T follicular helper cell (primary cell): ENCODE results near the gene NCAN.

Experiments
- DNase-seq: peaks from one replicate; pipeline ENCODE4 v3.0.0-alpha.2; 2020; ENCODE audit warnings: low read depth

Gene NCAN

DNA sequence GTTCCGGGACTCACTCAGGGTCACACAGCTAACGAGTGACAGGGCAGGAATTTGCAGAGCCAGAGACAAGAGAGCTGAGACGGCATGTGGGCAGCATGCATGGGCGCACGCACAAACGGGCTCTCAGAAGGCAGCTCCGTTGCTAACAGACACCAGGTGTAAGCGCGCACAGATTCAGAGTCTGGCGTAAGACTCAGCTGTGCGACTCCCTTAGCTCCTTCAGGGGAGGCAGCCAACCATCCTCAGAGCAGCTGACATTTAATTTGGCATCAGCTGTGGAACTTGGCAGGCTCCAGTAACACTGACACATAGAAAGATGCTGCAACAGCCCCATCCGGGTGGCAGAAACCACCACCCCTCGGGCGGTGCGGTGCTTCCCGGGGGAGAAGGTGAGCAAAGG lies 68.8 kb downstream of the NCAN start:
- no peak for DNase-seq

DNA sequence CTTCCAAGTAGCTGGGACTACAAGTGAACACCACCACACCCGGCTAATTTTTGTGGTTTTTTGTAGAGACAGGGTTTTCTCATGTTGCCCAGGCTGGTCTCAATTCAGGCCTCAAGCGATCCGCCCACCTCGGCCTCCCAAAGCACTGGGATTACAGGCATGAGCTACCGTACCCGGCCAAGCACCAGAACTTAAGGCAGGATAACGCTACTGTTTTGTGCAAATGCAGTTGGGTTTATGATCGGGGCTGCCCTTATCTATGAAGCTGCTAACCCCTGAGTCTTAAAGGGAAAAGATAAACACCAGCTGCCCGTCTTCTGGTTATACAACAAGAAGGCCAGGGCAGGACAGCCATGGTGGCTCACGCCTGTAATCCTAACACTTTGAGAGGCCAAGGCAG lies 73.9 kb downstream of the NCAN start:
- no peak for DNase-seq

DNA sequence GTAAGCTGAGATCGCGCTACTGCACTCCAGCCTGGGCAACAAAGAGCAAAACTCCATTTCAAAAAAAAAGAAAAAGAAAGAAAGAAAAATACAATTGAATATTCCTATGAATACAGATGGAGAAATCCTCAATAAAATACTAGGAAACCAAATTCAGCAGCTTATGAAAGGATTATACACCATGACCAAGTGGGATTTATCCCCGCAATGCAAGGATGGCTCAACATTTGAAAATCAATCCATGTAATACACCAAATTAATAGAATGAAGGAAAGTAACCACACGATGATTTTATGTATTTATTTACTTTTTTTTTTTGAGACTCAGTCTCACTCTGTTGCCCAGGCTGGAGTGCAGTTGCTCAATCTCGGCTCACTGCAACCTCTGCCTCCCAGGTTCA lies 80.8 kb downstream of the NCAN start:
- DNase-seq, result no peak

DNA sequence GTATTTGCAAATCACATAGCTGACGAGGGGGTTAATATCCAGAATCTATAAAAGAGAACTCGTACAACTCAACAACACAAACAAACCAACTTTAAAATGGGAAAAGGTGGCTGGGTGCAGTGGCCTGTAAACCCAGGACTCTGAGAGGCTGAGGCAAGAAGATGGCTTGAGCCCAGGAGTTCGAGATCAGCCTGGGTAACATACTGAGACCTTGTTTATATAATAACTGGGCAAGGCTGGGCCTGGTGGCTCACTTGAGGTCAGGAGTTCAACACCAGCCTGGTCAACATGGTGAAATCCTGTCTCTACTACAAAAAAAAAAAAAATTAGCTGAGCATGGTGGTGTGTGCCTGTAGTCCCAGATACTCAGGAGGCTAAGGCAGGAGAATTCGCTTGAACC lies 83.2 kb downstream of the NCAN start:
- no peak for DNase-seq

DNA sequence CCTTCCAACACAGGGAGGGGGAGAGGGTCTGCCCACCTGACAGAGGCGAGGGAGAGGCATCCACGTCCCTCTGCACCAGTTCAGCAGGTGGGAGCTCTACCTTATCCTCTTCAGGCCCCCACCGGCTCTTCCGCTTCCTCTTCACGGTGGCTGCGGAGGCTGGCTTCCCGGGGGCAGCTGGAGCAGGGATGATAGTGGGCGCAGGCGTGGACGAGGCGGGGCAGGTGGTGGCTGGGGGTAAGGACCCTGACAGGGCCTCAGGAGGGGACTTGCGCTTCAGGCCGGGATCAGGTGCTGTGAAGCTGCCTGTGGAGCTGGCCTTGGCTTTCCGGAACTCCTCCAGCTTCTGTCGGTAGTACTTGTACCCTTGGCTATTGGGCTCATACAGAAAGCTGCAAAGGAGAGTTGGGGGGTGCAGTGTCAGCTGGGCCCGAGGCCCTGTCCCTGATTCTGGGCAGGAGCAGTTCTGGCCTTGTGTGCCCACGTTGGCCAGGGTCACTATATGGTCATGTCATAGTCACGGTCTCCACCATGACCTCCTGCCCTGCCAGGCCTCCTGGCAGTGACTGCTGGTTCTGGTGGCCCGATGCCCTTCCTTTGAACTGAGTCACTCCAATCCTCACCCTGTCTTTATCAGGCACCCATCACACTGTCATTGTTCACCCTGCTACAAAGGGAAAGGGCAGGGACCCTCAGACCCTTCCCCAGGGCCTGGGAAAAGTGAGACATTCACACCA lies 85.4 kb downstream of the NCAN start:
- DNase-seq, result no peak

DNA sequence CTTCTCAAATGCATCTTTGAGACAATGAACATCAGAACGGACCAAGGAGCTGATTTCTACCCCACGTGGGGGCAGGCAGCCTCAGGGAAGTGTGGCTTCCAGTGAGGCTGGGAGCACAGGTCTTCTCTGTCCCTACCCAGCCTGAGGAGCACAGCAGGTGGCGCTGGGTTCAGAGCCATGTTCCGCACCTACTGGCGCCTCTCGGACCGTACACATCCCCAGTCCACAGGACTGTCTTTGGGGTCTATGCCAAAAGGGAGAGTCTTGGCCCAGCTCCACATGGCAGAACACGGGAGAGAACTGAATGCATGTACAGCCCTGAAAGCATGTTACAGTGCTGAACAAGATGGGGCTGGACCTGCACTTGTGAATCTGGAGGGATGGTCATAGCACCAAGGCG lies 86.0 kb downstream of the NCAN start:
- no peak for DNase-seq

DNA sequence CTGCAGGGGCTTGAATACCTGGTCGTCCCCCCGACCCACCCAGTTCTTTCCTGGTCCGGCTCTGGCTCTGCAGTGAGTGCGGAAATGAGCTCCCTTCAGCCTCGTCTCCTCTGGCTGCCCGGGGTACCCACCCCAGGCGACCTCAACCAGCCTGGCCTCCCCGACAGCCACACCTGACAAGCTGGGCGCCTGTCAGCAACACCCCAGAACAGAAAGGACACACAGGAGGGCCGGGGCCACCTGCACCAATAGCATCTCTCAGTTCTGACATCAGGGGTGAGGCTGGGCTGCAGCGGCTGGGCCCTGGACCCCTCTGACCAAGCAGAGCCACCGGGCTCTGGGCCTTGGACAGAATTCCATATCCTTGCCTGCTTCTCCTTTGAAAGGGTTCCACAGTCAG lies 88.9 kb downstream of the NCAN start:
- DNase-seq, result no peak
